ENCODE results near the gene ZNF320.
"Not testable (repeated sequence)": the region's sequence is repeated elsewhere in the genome, so short reads cannot be mapped to it uniquely, and the experiment has no call there.

The ZNF320 gene

DNA sequence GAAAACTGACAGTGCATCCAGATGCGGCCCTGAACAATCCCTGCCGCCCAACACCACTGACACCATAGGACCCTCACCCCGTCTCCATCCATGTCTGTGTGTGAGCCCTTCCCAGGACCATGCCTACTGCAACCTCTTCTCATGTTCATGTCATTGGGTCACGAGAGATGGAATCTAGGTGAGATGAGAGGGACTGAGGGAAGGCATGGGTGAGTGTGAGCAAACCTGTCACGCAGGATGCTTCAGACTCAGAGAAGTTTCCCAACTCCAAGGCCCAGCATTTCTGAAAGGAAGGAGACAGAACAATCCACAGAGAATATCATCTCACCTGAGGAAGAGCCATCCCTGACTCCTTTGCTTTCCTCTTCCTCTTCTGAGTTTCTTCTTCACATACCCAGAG is 20.1 kb upstream of the ZNF320 start:
- no peak for DNase-seq

DNA sequence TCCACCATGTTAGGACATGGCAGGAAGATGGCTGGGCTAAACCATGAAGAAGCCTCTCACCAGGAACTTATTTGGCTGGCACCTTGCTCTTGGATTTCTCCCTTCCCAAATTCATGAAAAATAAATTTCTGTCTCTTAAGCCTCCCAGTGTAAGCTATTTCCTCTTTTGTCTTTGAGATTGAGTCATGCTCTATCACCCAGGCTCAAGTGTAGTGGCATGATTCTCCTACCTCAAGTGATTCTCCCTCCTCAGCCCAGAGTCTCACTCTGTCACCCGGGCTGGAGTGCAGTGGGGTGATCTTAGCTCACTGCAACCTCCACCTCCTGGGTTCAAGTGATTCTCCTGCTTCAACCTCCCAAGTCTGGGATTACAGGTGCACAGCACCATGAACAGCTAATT is 13.2 kb upstream of the ZNF320 start:
- DNase-seq = no peak

DNA sequence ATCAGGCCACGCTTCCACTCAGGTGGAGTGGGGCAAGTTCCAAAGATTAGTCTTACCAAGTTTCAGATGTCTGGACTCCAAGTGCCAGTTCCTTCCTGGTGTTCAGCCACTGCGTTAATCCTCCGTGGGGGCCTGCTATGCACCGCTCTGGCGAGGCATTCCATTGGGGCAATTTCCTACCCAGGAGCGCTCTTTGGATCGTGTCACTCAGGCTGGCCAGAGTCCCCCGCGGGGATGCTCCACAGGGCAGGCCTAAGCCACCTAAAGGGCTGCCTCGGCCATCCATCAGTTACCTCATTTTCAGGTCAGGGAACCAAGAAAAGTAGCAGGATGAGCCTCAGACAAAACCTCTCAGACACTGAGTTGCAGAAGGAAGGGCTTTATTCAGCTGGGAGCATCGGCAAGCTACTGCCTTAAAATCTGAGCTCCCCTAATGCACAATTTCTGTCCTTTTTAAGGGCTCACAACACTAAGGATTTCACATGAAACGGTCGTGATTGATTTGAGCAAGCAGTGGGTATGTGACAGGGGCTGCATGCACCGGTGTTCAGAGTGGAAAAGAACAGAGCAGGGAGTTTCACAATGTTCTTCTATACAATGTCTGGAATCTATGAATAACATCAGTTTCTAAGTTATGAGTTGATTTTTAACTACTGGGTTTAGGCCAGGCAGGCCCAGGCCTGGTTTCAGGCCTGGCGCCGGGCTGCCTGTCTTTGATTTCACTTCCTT is 6.8 kb upstream of the ZNF320 start:
- not testable (repeated sequence) for DNase-seq

DNA sequence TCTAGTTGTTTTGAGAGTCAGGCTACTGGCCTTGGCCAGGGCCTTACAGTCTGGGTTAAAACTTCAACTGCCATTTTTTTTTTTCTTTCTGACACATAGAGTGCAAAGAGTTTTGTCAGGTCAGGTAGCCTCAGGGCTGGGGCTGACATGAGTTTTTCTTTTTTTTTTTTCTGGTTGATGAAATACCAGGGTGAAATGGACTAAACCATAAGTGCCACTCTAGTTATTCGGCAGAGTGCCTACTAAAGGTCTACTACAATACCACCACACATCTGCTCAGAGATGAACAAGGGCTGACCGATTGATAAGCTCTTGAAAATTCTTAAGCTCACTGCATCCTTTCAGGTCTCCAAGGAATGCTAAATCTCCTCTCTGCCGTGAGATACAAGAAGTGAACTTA is 4.4 kb upstream of the ZNF320 start:
- no peak for DNase-seq

DNA sequence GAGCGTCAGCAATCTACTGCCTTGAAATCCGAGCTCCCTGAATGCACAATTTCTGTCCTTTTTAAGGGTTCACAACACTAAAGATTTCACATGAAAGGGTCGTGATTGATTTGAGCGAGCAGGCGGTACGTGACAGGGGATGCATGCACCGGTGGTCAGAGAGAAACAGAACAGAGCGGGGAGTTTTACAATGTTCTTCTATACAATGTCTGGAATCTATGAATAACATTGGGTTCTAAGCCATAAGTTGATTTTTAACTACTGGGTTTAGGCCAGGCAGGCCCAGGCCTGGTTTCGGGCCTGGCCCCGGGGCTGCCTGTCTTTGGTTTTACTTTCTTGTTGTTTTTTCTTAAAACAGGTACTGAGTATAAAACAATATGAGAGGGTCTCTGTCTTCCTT is 1.2 kb upstream of the ZNF320 start:
- DNase-seq = not testable (repeated sequence)

DNA sequence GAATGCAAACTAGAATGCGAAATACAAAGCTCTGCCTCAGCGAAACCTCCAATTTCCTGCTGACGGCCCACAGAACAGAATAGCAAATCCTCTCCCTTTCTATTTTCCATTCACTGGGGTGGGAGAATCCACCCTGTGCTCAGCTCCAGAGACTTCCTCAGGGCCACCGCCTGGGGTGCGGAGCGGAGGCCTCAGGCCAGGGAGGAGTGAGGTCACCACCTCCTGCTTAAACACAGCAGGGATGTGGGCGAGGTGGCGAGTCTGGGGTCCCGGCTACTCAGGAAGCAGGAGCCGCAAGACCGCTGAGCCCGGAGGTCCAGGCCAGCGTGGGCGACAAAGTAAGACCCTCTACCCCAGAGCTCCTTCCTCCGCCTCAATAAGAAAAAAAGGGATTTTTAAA is 666 bp upstream of the ZNF320 start:
- DNase-seq = no peak

DNA sequence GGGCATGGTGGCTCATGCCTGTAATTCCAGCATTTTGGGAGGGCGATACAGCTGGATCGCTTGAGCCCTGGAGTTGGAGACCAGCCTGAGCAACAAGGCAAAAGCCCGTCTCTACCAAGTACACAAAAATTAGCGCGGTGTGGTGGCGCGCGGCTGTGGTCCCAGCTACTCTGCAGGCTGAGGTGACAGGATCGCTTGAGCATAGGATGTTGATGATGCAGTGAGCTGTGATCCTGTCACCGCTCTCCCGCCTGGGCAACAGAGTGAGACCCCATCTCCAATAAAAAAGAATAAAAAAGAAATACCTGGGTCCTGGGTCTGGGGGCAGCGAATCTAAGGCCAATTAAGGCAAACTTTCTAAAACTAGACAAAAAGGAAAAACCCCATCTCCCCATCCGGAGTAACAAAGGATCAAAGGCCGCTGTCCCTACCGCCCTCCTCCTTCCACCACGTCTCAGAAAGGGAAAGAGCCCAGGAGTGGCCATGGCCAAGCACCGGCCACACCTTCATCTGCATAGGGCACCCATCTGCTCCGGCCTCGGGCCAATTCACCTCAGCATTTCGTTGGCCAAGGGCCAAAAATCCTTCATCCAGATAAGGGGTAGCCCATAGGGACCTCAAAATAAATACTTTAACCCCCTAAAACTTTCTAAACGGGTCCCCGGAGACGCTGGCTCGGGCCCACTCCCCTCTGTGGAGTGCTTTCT is 851 bp downstream of the ZNF320 start:
- no peak for DNase-seq

DNA sequence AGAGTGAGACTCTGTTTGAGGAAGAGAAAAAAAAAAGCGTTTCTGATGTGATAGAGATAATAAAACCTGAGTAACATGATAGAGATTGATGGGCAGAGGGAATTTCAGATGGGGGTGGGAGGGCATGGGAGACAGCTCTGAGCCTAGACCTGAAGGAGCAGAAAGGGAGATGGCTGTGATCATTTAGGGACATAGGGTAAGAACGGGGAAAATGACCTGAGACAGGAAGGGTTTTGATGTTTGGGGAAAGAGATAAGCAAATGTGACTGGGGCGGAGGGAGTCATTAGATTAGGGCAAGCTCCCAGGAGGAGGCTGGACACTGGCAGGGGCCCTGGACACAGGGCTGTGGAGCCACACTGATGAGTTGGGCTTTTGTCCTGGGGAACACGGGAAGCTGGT is 6.1 kb downstream of the ZNF320 start:
- DNase-seq = no peak

DNA sequence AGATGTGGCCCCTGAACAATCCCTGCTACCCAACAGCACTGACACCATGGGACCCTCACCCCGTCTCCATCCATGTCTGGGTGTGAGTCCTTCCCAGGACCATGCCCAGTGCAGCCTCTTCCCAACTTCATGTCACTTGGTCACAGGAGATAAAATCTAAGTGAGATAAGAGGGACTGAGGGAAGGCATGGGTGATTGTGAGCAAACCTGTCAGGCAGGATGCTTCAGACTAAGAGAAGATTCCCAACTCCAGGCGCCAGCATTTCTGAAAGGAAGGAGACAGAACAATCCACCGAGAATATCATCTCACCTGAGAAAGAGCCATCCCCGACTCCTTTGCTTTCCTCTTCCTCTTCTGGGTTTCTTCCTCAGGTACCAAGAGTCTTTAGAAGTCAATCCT is 7.5 kb downstream of the ZNF320 start:
- no peak for DNase-seq

DNA sequence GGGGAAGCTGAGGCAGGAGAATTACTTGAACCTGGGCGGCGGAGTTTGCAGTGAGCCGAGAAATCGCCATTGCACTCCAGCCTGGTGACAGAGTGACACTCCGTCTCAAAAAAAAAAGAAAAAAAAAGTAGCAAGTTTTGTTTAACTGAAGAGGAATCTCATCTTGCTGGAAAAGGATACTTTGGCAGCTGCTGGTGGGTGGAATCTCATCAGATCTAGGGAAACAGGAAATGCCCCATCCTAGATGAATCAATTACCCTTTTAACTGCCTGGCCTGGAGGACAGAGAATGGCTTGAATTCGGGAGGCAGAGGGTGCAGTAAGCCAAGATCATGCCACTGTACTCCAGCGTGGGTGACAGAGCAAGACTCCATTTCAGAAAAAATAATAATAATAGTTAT is 8.4 kb downstream of the ZNF320 start:
- no peak for DNase-seq

DNA sequence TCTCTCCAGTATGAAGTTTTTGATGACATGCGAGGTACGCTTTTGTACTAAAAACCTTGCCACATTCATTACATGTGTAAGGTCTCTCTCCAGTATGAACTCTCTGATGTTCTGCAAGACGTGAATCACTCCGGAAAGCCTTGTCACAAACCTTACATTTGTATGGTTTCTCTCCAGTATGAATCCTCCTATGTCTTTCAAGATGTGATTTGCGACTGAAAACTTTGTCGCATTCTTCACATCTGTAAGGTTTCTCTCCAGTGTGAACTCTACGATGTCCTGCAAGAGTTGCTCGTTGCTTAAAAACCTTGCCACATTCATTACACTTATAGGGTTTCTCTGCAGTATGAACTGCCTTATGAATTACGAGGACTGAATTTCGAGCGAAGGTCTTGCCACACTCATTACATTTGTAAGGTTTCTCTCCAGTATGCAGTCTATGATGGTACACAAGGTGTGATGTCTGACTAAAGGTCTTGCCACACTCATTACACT is 16.5 kb downstream of the ZNF320 start:
- DNase-seq = no peak

DNA sequence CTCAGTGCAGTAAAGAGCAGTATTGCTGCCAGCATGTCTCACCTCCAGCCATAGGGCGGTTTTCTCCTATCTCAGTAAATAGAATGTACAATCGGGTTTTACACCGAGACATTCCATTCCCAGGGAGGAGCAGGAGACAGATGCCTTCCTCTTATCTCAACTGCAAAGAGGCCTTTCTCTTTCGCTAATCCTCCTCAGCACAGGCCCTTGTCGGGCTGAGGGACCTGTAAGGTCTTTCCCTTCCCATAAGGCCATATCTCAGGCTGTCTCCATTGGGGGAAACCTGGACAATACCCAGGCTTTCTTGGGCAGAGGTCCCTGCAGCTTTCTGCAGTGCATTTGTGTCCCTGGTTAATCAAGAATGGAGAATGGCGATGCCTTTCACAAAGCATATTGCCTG is 24.4 kb downstream of the ZNF320 start:
- DNase-seq = not testable (repeated sequence)

DNA sequence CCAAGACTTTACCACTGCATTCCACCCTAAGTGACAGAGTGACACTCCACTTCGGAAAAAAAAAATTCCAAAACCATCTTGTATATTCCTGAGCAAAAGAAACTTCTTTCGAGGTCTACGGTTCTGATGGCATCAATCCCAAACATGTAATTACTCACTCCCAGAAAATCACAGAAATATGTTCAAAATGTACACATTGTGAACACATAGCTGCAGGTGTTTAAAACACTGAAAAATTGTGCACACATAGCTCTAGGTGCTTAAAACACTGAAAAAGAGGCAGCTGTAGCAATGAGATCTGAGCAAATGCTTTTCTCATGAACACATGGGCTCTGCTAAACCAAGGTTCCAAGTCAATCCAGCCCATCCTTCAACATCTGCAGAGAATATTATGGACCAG is 26.0 kb downstream of the ZNF320 start:
- no peak for DNase-seq

DNA sequence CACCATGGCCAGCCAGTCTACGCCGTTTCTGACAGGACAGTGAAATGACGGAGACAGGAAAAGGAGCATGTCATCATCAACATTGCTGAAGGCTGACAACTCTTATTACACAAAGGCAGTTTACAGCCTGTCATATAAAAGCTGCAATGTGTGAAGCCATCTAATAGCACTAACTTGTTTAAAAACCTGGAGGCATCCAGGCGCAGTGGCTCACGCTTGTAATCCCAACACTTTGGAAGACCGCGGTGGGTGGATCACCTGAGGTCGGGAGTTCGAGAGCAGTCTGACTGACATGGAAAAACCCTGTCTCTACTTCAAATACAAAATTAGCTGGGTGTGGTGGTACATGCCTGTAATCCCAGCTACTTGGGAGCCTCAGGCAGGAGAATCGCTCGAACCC is 29.4 kb downstream of the ZNF320 start:
- DNase-seq = not testable (repeated sequence)

DNA sequence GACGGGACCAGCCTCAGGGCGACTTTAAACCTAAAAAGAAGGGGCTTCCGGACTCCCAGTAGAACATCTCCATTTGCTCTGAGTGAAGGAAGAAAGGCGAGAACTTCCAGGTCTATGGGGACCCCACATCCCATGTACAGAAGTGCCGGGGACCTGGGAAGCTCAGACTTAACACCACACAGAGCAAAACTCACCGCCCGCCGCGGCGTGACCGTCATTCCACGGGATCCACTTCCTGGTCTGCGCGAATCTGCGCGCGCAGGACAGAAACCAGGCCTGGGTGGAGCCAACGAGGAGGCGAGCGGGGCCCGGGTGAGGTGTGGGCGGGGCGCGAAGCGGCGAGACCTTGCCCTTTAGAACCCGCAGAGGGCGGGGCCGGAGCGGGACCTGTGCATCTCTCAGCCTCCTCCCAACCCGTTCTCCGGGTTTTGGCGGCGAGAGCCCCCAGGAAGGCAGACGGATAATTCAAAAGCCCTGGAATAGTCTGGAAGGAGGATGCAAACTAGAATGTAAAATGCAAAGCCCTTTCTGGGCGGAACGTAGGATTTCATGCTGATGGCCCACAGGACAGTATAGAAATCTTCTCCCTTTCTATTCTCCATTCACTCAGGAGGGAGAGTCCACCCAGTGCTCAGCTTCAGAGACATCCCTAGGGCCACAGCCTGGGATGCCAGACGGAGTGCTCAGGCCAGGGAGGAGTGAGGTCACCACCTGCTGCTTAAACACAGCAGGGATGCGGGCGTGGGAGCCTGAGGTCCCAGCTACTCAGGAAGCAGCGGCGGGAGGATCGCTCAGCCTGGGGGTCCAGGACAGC is 39.9 kb downstream of the ZNF320 start, which contains the start of gene ZNF468:
Gene ZNF468, minus strand, starts transcription at position 242 of the 814 bp plus-strand sequence. CDS start 3,347 bp downstream, outside the sequence.
- DNase-seq = peak; percentile 67

DNA sequence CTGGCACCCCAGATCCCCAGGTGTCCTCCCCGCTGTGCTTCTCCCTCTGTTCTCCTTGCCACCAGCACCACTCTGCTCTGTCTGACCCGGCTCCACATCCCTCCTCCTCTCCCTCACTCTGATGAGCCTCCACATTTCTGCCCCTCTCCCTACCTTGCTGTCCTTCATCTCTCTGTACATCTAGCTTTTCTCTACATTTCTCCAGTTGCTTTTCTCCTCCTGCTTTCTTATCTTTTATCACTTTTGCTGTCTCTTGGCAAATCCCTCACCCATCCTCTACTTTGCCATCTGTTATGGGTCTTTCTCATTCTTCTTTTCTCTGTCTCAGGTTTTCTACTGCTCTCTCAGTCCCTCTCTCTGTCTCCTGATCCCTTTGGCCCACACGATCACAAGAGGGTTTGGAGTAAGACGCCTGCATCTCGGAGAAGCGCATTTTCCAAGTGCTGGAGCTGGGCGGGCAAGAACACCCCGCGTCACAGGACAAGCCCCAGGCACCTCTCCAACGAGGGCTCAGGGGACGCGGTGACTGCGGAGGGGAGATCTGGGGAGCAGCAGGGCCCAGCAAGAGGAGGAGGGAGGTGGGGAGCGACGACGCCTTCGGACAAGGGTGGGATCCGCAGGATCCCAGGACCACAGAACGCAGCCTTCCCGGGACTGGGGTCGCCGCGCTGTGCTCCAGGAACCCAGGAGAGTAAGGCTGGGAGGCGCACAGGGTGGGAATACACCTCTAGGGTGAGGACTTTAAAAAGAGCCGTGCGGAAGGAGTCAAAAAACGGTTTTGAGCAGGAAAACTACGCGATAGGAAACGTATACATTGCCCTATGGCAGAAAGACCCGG is 40.7 kb downstream of the ZNF320 start:
- not testable (repeated sequence) for DNase-seq

Data from activated effector memory CD4-positive, alpha-beta T cell treated with Interleukin-2 at 50 U/mL for 16 hours (primary cell).